Glomerular visceral epithelial cell (primary cell): Measurements from ENCODE around the gene METTL9.
A peak's percentile ranks its signal among the peaks of the same experiment; 100 is the strongest.
"Not testable (repeated sequence)": the region's sequence is repeated elsewhere in the genome, so short reads cannot be mapped to it uniquely, and the experiment has no call there.

Source experiments
- DNase-seq: peaks from one replicate; pipeline ENCODE4 v3.0.0-alpha.2; 2016; ENCODE audit errors: extremely low spot score

The METTL9 gene

DNA sequence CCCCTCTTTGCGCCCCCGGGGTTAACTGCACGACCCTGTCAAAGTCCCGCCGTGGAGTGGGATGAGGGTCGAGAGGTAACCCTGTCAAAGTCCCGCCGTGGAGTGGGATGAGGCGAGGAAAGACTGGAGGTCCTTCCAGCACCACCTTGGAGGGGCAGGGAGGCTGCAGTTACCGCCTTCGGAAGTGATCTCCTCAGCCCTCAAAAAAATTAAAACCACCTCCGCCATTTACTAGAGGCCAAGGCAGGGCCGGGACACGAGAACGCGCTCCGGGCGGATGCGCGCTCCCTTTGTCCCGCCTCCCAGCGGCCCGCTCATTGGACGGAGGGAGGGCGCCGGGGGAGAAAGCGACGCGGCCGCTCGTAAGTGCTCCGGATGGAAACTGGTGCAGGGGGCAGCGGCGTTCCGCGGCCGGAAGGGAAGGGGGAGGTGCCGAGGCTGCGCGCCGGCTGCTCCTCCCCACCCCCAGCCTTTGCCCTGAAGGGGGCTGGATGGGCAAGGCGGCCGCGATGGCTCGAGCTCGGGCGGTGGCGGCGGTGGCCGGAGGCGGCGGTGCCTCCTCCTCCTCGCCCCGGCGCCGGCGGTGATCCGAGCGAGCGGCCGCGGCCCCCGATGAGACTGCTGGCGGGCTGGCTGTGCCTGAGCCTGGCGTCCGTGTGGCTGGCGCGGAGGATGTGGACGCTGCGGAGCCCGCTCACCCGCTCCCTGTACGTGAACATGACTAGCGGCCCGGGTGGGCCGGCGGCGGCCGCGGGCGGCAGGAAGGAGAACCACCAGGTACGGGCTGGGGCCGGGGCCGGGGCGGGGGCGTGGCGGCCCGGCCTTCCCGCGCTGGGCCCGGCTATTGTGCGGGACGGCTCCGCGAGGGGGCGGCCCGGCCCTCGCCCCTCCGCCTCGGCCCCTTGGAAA is at the start of gene METTL9:
Gene METTL9 (plus strand): TSS at position 456 of the 909 bp plus-strand sequence. CDS start 157 bp downstream, at position 613.
- DNase-seq: peak; percentile 93

DNA sequence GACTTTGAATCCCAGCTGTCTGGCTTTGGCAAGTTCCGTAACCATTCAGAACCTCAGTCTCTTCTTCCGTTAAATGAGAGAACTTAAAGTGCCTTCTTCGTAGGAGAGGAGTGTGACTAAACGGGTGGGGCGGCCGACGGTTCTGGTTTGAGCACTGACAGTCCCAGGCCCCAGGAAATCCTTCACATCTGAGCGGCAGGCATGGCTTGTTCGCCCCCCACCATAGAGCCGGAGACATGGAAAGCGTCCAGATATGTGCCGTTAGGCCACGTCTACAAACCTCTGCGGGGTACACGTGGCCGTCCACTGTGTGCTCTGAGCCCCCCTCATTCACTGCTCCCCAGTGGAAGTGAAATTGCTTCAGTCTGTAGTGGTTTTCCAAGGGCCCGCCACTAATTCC is 49.4 kb upstream of the METTL9 start:
- DNase-seq: not testable (repeated sequence)

GRCh38 chr16:21550435-21550834 is 48.9 kb upstream of the METTL9 start:
- not testable (repeated sequence) for DNase-seq

GRCh38 chr16:21551076-21551475 is 48.3 kb upstream of the METTL9 start:
- DNase-seq: not testable (repeated sequence)

- DNase-seq: not testable (repeated sequence)
Observed at GRCh38 chr16:21551600-21551999, 47.8 kb upstream of the METTL9 start.

- DNase-seq: not testable (repeated sequence)
Observed at GRCh38 chr16:21553481-21554296, 45.7 kb upstream of the METTL9 start.

GRCh38 chr16:21554795-21555585 is 44.4 kb upstream of the METTL9 start:
- DNase-seq: peak; percentile 81

DNA sequence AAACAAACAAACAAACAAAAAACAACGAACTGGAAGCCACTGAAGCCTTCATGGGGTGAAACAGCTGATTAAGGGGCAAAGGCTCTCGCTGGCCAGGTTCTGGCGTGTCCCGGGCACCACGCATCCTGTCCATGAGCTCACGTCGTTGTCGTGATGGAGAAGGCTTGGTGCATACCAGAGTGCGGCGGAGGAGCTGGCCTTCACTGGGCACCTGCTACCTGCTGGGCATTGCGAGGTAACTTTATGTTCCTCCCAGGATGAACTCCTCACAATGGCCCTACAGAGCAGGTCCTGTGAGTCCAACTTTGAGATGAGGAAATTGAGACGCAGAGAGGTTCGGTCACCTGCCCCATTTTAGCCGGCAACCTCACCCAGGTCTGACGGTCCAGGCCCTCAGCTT is 43.8 kb upstream of the METTL9 start:
- not testable (repeated sequence) for DNase-seq

GRCh38 chr16:21556026-21556595 is 43.3 kb upstream of the METTL9 start:
- DNase-seq: not testable (repeated sequence)

- not testable (repeated sequence) for DNase-seq
Observed at GRCh38 chr16:21556651-21557241, 42.6 kb upstream of the METTL9 start.

GRCh38 chr16:21560462-21560861 is 38.9 kb upstream of the METTL9 start:
- no peak for DNase-seq

- no peak for DNase-seq
Observed at GRCh38 chr16:21563676-21564075, 35.7 kb upstream of the METTL9 start.

GRCh38 chr16:21564367-21564766 is 35.0 kb upstream of the METTL9 start:
- DNase-seq: not testable (repeated sequence)

DNA sequence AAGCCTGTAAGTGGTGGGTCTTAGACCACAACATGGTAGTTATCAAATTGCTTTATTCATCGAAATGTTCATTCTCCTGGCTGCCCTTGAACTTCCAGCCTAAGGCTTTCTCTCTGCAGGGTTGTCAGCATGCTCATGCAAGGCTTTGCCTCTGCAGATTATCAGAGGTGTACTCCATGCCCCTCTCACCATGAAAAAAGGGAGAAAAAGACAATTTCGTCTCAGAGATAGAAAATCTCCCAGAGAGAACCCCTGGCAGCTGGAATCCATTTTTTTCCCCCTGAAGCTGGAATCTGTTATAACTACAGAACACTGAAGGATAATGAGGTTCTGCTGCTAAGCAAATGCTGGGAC is 33.9 kb upstream of the METTL9 start:
- DNase-seq: no peak

DNA sequence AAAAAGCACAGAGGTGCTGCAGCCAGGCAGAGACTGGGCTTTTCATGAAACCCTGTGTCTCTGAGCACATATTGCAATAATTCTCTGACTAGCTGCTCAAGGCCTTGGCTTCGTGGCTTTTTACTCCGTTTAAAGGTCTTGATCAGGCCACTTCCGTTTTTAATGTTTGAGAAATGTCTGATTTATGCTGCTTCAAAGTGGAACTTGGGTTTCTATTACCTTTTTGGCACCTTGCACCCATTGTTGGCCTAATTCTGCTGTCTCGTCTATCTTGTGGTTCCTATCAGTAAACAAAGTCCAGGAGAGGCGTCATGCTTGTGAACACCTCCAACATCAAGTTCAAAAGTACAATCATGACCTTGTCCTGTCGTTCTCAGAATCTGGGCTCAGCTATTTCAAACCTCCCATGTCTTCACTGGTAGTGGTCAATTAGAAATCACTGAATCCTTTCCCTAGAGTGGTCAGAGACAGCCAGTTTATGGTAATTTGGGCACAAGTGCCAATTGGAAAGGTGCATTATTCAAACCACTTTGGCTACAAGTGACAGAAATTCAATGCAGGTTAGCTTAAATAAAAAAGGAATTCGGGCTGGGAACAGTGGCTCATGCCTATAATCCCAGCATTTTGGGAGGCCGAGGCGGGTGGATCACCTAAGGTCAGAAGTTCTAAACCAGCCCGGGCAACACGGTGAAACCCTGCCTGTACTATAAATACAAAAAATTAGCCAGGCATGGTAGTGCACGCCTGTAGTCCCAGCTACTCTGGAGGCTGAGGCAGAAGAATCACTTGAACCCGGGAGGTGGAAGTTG is 33.3 kb upstream of the METTL9 start:
- no peak for DNase-seq

DNA sequence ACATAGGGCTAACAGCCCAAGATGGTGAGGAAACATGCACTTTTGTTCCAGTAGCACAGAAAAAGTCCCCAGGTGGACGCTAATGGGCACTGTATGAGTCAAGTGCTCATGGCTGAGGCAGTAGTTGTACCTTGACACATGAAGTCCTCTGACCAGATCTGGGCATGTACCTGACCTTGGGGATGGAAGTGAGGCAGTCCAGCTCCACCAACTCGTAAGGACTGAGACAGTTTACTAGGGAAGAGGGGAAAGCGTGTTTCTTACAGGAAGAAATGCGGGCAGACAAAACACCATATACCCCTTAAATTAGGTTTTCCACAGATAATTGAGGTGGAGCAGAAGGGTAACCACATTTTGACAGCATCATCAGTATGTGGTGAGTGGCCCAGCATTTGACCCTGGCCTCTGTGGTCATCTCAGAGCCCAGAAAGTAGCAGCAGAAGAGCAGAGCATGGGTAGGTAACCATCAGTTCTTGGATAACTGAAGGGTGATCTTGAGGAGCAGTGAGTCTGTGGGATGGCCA is 32.4 kb upstream of the METTL9 start:
- DNase-seq: no peak

- not testable (repeated sequence) for DNase-seq
Observed at GRCh38 chr16:21567496-21567895, 31.9 kb upstream of the METTL9 start.

DNA sequence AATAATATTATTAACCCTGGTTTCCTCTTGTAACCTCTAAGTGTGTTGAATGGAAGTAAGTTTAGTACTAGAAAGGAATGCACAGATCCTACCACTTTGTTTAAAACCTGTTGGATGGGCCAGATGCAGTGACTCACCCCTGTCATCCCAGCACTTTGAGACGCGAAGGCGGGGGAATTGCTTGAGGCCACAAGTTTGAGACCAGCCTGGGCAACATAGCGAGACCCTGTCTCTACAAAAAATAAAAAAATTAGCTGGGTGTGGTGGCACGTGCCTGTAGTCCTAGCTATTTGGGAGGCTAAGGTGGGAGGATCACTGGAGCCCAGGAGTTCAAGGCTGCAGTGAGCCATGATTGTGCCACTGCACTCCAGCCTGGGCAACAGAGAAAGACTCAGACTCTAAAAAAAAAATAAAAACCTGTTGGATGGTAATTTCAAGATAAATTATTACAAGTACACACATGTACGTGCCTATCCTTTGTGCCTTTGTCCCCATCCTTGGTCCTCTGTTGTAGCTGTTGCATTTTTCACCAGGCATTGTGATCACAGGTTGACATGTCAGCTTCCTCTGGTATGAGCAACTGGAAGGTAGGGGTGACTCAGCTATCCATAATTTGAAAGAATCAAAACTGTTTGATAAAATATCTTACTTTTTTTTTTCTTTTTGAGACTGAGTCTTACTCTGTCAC is 30.7 kb upstream of the METTL9 start:
- DNase-seq: no peak

DNA sequence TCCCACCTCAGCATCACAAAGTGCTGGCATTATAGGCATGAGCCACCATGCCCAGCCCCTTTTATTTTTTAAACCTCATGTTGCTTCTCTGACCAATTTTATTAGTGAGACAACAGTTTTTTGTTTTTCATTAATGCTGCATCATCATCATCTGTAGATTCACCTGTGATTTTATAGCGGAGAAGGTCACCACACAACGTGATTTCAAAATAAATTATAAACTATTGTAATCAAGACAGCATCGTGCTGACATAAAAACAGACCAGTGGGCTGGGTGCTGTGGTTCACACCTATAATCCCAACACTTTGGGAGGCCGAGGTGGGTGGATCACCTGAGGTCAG is 28.7 kb upstream of the METTL9 start:
- no peak for DNase-seq
